ENCODE results near the gene SETD2. TPM values are rescaled to one million over a fixed set of nuclear protein-coding genes. Genes with fewer than 3 reads are reported as not detected.

SETD2 gene
- polyA plus RNA-seq, 3 donors = 3.1 to 22.4 (median 7.5) TPM

- H4K20me1 ChIP-seq (ENCODE audit: insufficient read depth, low read length) = peaks cover 95% of the 10 kb centered on the region
- H2AFZ ChIP-seq (ENCODE audit: insufficient read depth, low read depth, low read length, poor library complexity, severe bottlenecking) = no peak overlapping the region
- H3K27ac Mint-ChIP-seq = peak overlapping the region in 1 of 7 donors; percentile 59
- H3K27ac ChIP-seq (ENCODE audit: low read depth in 1 of 2, low read length in 2 of 2) = peak overlapping the region in 1 of 2 donors; percentile 44
- 97% methylated on average over 27 of the region's 29 CpGs for WGBS (ENCODE audit: insufficient coverage)
- no peak for TF ChIP-seq CTCF (IDR thresholded peaks at IDR 0.05)
- peaks cover 0 to 1% (median 0%) of the 10 kb centered on the region in 3 donors for H3K27me3 Mint-ChIP-seq (ENCODE audit: low read depth in 3 of 3)
- DNase-seq = no peak
- H3K9ac ChIP-seq (ENCODE audit: insufficient read depth, low read length, poor library complexity, severe bottlenecking) = no peak overlapping the region
- no peak overlapping the region for H3K4me2 ChIP-seq (replicated peaks; ENCODE audit: extremely low read depth, low read length, poor library complexity, severe bottlenecking)
- intact Hi-C loops (cut with micrococcal nuclease) = loop anchor here (5.0 kb wide), 2 partner anchors 73 to 288 kb away; no protein-coding TSS in a partner anchor
- H3K4me1 ChIP-seq (ENCODE audit: control insufficient read depth in 1 of 2, insufficient read depth in 2 of 2, low read length in 2 of 2) = peaks cover 18 to 36% of the 10 kb centered on the region in 2 donors
- peaks cover 34% of the 10 kb centered on the region for H3K4me1 Mint-ChIP-seq
- peak overlapping the region in 1 of 2 donors; percentile 9 for H3K4me3 Mint-ChIP-seq
- peaks cover 0 to 2% (median 0%) of the 10 kb centered on the region in 7 donors for H3K9me3 Mint-ChIP-seq
- H3K9me3 ChIP-seq (replicated peaks in 1 of 2; ENCODE audit: control insufficient read depth in 1 of 2, insufficient read depth in 1 of 2, low read length in 2 of 2) = no peaks in the 10 kb centered on the region
- no peaks in the 10 kb centered on the region for H3K27me3 ChIP-seq (ENCODE audit: control insufficient read depth in 2 of 2, insufficient read depth in 2 of 2, low read length in 2 of 2)
- H3K4me3 ChIP-seq (replicated peaks in 1 of 3; ENCODE audit: low read depth in 2 of 3, low read length in 3 of 3) = no peak overlapping the region
- peaks cover 79 to 99% of the 10 kb centered on the region in 2 donors for H3K36me3 Mint-ChIP-seq
- peaks cover 58% of the 10 kb centered on the region for H3K79me2 ChIP-seq (ENCODE audit: insufficient read depth, low read length)
- peaks cover 91 to 92% of the 10 kb centered on the region in 2 donors for H3K36me3 ChIP-seq (replicated peaks in 1 of 2; ENCODE audit: control insufficient read depth in 1 of 2, insufficient read depth in 2 of 2, low read length in 2 of 2)
Measured at GRCh38 chr3:46994801-46995731, 168.8 kb downstream of the SETD2 start.

- Histone ChIP-seq H4K20me1 (ENCODE audit: insufficient read depth, low read length) (peaks cover 87% of the 10 kb centered on the region), H3K36me3 (replicated peaks in 1 of 2; ENCODE audit: control insufficient read depth in 1 of 2, insufficient read depth in 2 of 2, low read length in 2 of 2) (peaks cover 82 to 83% of the 10 kb centered on the region in 2 donors), H3K4me1 (ENCODE audit: control insufficient read depth in 1 of 2, insufficient read depth in 2 of 2, low read length in 2 of 2) (peaks cover 29 to 47% of the 10 kb centered on the region in 2 donors), H3K27ac (ENCODE audit: low read depth in 1 of 2, low read length in 2 of 2) (peak overlapping the region in 1 of 2 donors; percentile 92), H3K4me2 (replicated peaks; ENCODE audit: extremely low read depth, low read length, poor library complexity, severe bottlenecking) (no peak overlapping the region), H3K27me3 (ENCODE audit: control insufficient read depth in 2 of 2, insufficient read depth in 2 of 2, low read length in 2 of 2) (no peaks in the 10 kb centered on the region), H3K79me2 (ENCODE audit: insufficient read depth, low read length) (peaks cover 60% of the 10 kb centered on the region), H3K9me3 (replicated peaks in 1 of 2; ENCODE audit: control insufficient read depth in 1 of 2, insufficient read depth in 1 of 2, low read length in 2 of 2) (no peaks in the 10 kb centered on the region), H2AFZ (ENCODE audit: insufficient read depth, low read depth, low read length, poor library complexity, severe bottlenecking) (no peak overlapping the region), H3K4me3 (replicated peaks in 1 of 3; ENCODE audit: low read depth in 2 of 3, low read length in 3 of 3) (no peak overlapping the region), H3K9ac (ENCODE audit: insufficient read depth, low read length, poor library complexity, severe bottlenecking) (no peak overlapping the region)
- TF ChIP-seq CTCF (IDR thresholded peaks at IDR 0.05) = no peak
- H3K9me3 Mint-ChIP-seq = peaks cover 0 to 2% (median 0%) of the 10 kb centered on the region in 7 donors
- peaks cover 0 to 1% (median under 1%) of the 10 kb centered on the region in 3 donors for H3K27me3 Mint-ChIP-seq (ENCODE audit: low read depth in 3 of 3)
- H3K4me3 Mint-ChIP-seq = no peak overlapping the region
- peaks cover 45% of the 10 kb centered on the region for H3K4me1 Mint-ChIP-seq
- peaks cover 75 to 99% of the 10 kb centered on the region in 2 donors for H3K36me3 Mint-ChIP-seq
- no peak for DNase-seq
- WGBS (ENCODE audit: insufficient coverage) = 93% methylated on average over 7 of the region's 7 CpGs
- H3K27ac Mint-ChIP-seq = no peak overlapping the region
- intact Hi-C loops (cut with micrococcal nuclease) = no loop called here
Measured at GRCh38 chr3:46993986-46994385, 169.9 kb downstream of the SETD2 start.
